Thyroid gland (tissue), 4 donors: ENCODE measurements around the gene C17orf50. TPM values are rescaled to one million over a fixed set of nuclear protein-coding genes. Genes with fewer than 3 reads are reported as not detected.

Experiments
- DNase-seq, 2 donors: peaks; one replicate each; pipeline ENCODE4 v3.0.0-alpha.2; 2019
- H3K27ac ChIP-seq, 3 donors: fragments of 200-600 bp; sonication (generic); 1 replicate in 2 of 3; 2 replicates in 1 of 3; pipeline ENCODE4 v1.5.1; 2016 to 2019; ENCODE audit warnings: mild to moderate bottlenecking in 1 of 3, moderate library complexity in 1 of 3
- H3K27me3 ChIP-seq: fragments of 200-600 bp; sonication (generic); one replicate; pipeline ENCODE4 v1.5.1; 2019
- H3K36me3 ChIP-seq, 2 donors: fragments of 200-600 bp; sonication (generic); one replicate each; pipeline ENCODE4 v1.5.1; 2016 to 2019
- H3K4me1 ChIP-seq, 2 donors: fragments of 200-600 bp; sonication (generic); one replicate each; pipeline ENCODE4 v1.5.1; 2017 to 2019
- H3K4me3 ChIP-seq, 3 donors: fragments of 200-600 bp; sonication (generic); replicated peaks in 1 of 3; 1 replicate in 2 of 3; 2 replicates in 1 of 3; pipeline ENCODE4 v1.5.1; 2016; ENCODE audit warnings: mild to moderate bottlenecking in 1 of 3
- H3K9me3 ChIP-seq: fragments of 200-600 bp; sonication (generic); one replicate; pipeline ENCODE4 v1.5.1; 2017
- POLR2A ChIP-seq, 2 donors: fragments of 450-650 bp; IDR thresholded peaks; one replicate each; pipeline ENCODE4 v1.6.1; 2017; ENCODE audit warnings: antibody characterized with exemption in 2 of 2, mild to moderate bottlenecking in 2 of 2, moderate library complexity in 1 of 2
- WGBS, 2 donors: methylation state at CpG; one replicate each; pipeline ENCODE4 v1.1.5; 2017; 5-methylcytosine and 5-hydroxymethylcytosine counted together
- intact Hi-C: fragments of 100-400 bp; cut with DNase I; formaldehyde crosslinking; loops from one replicate; pipeline ENCODE4 v1.15.1; 2023
- total RNA-seq, 4 donors: library from RNA; depleted of rRNA; stranded (reverse); fragments of >200 nt; gene quantifications; one replicate each; pipeline ENCODE4 v1.2.3, GENCODE V29; 2016
- TF ChIP-seq, protein P1 (sequence below), 6 experiments: fragments of 200-600 bp in 3 of 6; fragments of 450-650 bp in 3 of 6; sonication (generic) in 3 of 6; IDR thresholded peaks; one replicate each; pipeline ENCODE4 v1.5.1; 2016 to 2019; ENCODE audit warnings: antibody characterized with exemption in 6 of 6, mild to moderate bottlenecking in 2 of 6, inconsistent platforms in 1 of 6, moderate library complexity in 1 of 6

C17orf50 gene
- total RNA-seq, 4 donors from 2014 or later = 0.40 TPM; not detected in 3

DNA sequence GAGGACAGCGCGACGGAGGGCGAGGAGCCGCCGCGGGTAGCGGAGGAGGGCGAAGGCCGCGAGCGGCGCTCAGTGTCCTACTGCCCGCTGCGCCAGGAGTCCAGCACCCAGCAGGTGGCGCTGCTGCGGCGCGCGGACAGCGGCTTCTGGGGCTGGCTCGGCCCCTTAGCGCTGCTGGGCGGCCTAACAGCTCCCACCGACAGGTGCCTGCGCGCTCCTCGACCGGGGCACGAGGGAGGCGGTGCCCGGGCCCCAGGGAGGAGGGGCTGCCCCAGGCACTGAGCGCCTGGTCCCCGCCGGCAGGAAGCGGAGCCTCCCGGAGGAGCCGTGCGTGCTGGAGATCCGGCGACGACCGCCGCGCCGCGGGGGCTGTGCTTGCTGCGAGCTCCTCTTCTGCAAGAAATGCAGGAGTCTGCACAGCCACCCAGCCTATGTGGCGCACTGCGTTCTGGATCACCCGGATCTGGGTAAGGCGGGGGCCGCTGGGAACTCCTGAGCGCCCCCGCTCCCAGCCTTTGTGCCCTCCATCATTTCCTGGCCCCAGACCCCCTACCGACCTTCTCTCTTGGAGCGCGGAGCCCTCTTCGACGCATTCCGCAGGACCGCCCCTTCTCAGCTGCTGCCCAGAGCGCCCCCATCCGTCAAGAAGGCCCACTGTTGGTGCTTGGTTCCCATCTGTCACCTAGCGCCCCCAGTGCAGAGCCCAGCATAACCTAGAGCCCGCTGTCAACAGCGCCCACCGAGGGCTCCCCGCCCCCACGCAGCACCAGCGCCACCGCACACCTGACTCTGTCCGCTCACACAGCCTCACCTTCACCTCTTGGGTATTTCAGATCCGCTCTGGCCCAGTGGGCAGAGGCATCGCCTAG is 3.7 kb downstream of the C17orf50 start:
- H3K4me3 ChIP-seq = peak overlapping the region in 1 of 3 donors; percentile 25
- WGBS, 2 donors = 3 to 4% methylated on average over 16 to 43 of the region's 75 CpGs
- peak overlapping the region in 2 of 3 donors; percentile 49 to 56 for H3K27ac ChIP-seq
- H3K9me3 ChIP-seq = no peaks in the 10 kb centered on the region
- TF ChIP-seq POLR2A (IDR thresholded peaks at IDR 0.05) = peak in 1 of 2 donors; percentile 37
- TF ChIP-seq, protein P1, sequence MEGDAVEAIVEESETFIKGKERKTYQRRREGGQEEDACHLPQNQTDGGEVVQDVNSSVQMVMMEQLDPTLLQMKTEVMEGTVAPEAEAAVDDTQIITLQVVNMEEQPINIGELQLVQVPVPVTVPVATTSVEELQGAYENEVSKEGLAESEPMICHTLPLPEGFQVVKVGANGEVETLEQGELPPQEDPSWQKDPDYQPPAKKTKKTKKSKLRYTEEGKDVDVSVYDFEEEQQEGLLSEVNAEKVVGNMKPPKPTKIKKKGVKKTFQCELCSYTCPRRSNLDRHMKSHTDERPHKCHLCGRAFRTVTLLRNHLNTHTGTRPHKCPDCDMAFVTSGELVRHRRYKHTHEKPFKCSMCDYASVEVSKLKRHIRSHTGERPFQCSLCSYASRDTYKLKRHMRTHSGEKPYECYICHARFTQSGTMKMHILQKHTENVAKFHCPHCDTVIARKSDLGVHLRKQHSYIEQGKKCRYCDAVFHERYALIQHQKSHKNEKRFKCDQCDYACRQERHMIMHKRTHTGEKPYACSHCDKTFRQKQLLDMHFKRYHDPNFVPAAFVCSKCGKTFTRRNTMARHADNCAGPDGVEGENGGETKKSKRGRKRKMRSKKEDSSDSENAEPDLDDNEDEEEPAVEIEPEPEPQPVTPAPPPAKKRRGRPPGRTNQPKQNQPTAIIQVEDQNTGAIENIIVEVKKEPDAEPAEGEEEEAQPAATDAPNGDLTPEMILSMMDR (IDR thresholded peaks at IDR 0.05) = peak; percentile 66 to 100 (median 95)
- H3K36me3 ChIP-seq = no peaks in the 10 kb centered on the region
- H3K27me3 ChIP-seq = no peaks in the 10 kb centered on the region
- intact Hi-C loops = loop anchor here (2.0 kb wide), 1 partner anchor 40 kb away; no protein-coding TSS in a partner anchor
- peaks cover 7 to 9% of the 10 kb centered on the region in 2 donors for H3K4me1 ChIP-seq
- peak; percentile 92 to 94 for DNase-seq

DNA sequence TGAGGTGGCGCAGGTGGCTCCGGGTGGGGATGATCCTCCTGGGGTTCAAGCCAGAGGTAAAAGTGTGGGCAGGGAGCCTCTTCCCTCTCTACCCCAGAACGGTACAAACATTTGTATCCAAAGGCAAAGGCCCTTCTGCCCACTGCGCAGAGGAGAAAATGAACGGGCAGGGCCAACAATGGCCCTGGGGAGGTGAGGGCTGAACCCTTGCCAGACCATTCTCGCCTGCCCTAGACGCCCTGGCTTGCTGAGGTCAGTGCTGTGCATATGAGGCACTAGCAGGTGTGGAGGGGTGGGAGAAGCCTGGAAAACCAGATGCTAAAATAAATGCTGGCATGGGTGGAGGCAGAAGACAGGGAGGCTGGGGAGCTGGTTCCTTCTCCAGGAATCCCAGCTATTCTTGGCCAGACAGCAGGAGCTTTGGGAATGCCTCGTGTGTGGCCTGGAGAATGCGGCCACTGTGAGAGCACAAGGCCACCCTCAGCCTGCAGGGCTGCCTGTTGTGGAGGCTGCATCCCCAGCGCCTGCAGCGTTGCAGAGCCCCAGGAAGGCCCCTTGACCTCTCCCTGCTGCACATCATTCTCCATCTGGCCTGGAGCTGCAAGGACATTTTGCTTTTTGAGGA is 4.5 kb downstream of the C17orf50 start:
- H3K4me3 ChIP-seq = no peak overlapping the region
- WGBS, 2 donors = 82 to 88% methylated on average over 11 of the region's 11 CpGs

DNA sequence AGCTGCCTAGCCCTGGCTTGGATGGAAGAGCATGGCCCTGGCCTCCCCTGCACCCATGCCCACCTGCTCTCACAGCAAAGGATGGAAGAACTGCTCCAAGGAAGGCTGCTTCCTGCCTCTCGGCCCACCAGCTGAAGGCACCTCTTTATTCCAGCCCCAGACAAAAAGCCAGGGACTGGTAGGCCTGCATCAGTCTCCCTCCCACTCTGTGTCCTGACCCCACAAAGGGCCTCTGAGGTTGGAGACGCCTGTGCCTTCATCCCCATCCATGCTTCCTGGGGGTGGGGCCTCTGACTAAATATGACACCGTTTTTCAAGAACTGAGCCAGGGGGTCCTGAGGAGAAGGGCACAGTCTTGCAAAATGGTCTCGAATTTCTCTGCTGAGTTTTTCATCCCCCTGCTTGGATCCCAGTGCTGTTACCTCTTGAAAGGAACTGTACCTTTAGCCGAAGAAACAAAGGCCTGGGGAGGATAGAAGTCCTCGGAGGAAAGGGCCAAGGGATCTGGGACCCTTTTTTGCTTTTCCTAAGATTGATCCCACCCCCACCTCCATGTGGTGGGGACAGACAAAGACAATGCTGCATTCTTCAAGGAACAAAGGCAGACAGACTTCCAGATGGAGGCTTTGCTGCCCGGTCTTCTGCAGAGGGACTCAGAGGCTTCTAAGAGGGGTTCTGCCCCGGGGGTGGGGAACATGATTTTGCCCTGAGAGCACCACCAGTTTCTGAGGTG is 5.2 kb downstream of the C17orf50 start:
- Histone ChIP-seq H3K36me3 (no peaks in the 10 kb centered on the region), H3K4me1 (peaks cover 7 to 9% of the 10 kb centered on the region in 2 donors), H3K9me3 (no peaks in the 10 kb centered on the region), H3K4me3 (no peak overlapping the region), H3K27me3 (no peaks in the 10 kb centered on the region), H3K27ac (no peak overlapping the region)
- TF ChIP-seq, protein P1 (IDR thresholded peaks at IDR 0.05) = no peak
- TF ChIP-seq POLR2A (IDR thresholded peaks at IDR 0.05) = no peak
- intact Hi-C loops = loop anchor here (2.0 kb wide), 1 partner anchor 39 kb away; no protein-coding TSS in a partner anchor
- 81 to 85% methylated on average over 7 of the region's 8 CpGs for WGBS, 2 donors
- DNase-seq = no peak

More for the DNA sequence above, 4.5 kb downstream of the C17orf50 start:
- TF ChIP-seq, protein P1 (IDR thresholded peaks at IDR 0.05) = no peak
- TF ChIP-seq POLR2A (IDR thresholded peaks at IDR 0.05) = no peak
- intact Hi-C loops = loop anchor here (2.0 kb wide), 1 partner anchor 40 kb away; no protein-coding TSS in a partner anchor
- Histone ChIP-seq H3K27me3 (no peaks in the 10 kb centered on the region), H3K27ac (no peak overlapping the region), H3K36me3 (no peaks in the 10 kb centered on the region), H3K9me3 (no peaks in the 10 kb centered on the region), H3K4me1 (peaks cover 7 to 9% of the 10 kb centered on the region in 2 donors)
- no peak for DNase-seq

DNA sequence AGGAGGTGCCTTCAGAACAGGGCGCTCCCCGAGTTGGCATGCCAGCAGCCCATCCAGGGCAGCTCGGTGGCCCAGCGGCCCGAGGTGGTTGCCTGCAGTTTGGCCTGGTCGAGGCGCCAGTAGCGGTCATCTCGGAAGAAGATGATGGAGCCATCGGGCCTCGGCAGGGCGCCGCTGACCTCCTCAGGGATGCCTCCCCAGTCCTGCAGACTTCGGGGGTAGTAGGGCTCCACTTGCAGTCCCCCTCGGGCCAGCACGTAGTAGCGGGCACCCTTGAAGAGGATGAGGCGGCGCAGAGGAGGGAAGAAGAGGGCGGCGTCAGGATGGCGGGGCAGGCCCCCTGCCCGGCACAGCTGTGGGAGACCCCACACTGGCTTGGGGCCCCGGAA is 5.8 kb downstream of the C17orf50 start:
- Histone ChIP-seq H3K9me3 (no peaks in the 10 kb centered on the region), H3K27me3 (no peaks in the 10 kb centered on the region), H3K27ac (no peak overlapping the region), H3K36me3 (no peaks in the 10 kb centered on the region), H3K4me1 (peaks cover 7 to 9% of the 10 kb centered on the region in 2 donors), H3K4me3 (no peak overlapping the region)
- 91 to 93% methylated on average over 21 to 24 of the region's 24 CpGs for WGBS, 2 donors
- no peak for DNase-seq
- TF ChIP-seq, protein P1 (IDR thresholded peaks at IDR 0.05) = no peak
- TF ChIP-seq POLR2A (IDR thresholded peaks at IDR 0.05) = no peak
- intact Hi-C loops = no loop called here
